GM12878 (cell line): ENCODE data around the gene MEI1. TPM values are rescaled to one million over a fixed set of nuclear protein-coding genes. Genes with fewer than 3 reads are reported as not detected.
A peak's percentile ranks its signal among the peaks of the same experiment; 100 is the strongest.

Source experiments
- BACH1 ChIP-seq: fragments of 450-650 bp; IDR thresholded peaks from 2 replicates; pipeline ENCODE4 v1.6.1; 2017; ENCODE audit warnings: mild to moderate bottlenecking, borderline replicate concordance
- CHD1 ChIP-seq: IDR thresholded peaks from 2 replicates; pipeline ENCODE4 v1.6.1; 2012; ENCODE audit warnings: low read depth, low read length, improper control_type of control experiment
- CREM ChIP-seq: IDR thresholded peaks from 2 replicates; pipeline ENCODE4 v1.6.1; 2014; ENCODE audit warnings: antibody characterized with exemption, low read depth
- EGR1 ChIP-seq, 2 experiments: IDR thresholded peaks; 1 replicate in 1 of 2; 2 replicates in 1 of 2; pipeline ENCODE4 v1.6.1; 2011 to 2012; ENCODE audit warnings: low read depth in 2 of 2, low read length in 2 of 2, borderline replicate concordance in 1 of 2, mild to moderate bottlenecking in 1 of 2, moderate library complexity in 1 of 2
- HCFC1 ChIP-seq: fragments of 150-350 bp; IDR thresholded peaks from 2 replicates; pipeline ENCODE4 v1.6.1; 2014; ENCODE audit warnings: low read length
- HDAC6 ChIP-seq: fragments of 200-600 bp; sonication (generic); IDR thresholded peaks from one replicate; pipeline ENCODE4 v1.8.0; 2017; ENCODE audit warnings: antibody characterized with exemption; ENCODE audit not compliant: unreplicated experiment
- IRF4 ChIP-seq: IDR thresholded peaks from 2 replicates; pipeline ENCODE4 v1.6.1; 2011; ENCODE audit warnings: low read depth, low read length
- JUND ChIP-seq: IDR thresholded peaks from 2 replicates; pipeline ENCODE4 v1.6.1; 2012; ENCODE audit warnings: low read depth, mild to moderate bottlenecking, low read length, improper control_type of control experiment, moderate library complexity
- MTA3 ChIP-seq: IDR thresholded peaks from 2 replicates; pipeline ENCODE4 v1.6.1; 2012; ENCODE audit warnings: low read length, inconsistent platforms, borderline replicate concordance
- POLR2AphosphoS2 ChIP-seq: IDR thresholded peaks from 2 replicates; pipeline ENCODE4 v1.6.1; 2011; ENCODE audit warnings: low read depth, mild to moderate bottlenecking, low read length, improper control_type of control experiment, moderate library complexity
- RB1 ChIP-seq: fragments of 450-650 bp; formaldehyde crosslinking; IDR thresholded peaks from 2 replicates; pipeline ENCODE4 v1.6.1; 2017; ENCODE audit warnings: mild to moderate bottlenecking, borderline replicate concordance
- TCF12 ChIP-seq: IDR thresholded peaks from 2 replicates; pipeline ENCODE4 v1.6.1; 2011; ENCODE audit warnings: low read depth, mild to moderate bottlenecking, low read length
- ZNF207 ChIP-seq: fragments of 450-650 bp; IDR thresholded peaks from 2 replicates; pipeline ENCODE4 v1.6.1; 2014; ENCODE audit warnings: antibody characterized with exemption, mild to moderate bottlenecking, borderline replicate concordance
- polyA plus RNA-seq, 11 experiments: library from polyadenylated mRNA; depleted of rRNA in 4 of 11; unstranded in 6 of 11; stranded (reverse) in 5 of 11; fragments of >200 nt; fragmentation: Nextera tagmentation in 4 of 11; fragmentation: Illumina TruSeq in 1 of 11; extraction: Ambion mirVana in 4 of 11; extraction: Trizol in 1 of 11; gene quantifications; 1 replicate in 1 of 11; 2 replicates in 10 of 11; pipeline versions ENCODE4 v1.2.1 to v1.2.3, GENCODE V29; 2011 to 2016; ENCODE audit warnings: inconsistent platforms in 2 of 11, missing spikeins in 2 of 11, low read depth in 1 of 11
- total RNA-seq, 4 experiments: library from RNA; depleted of rRNA in 3 of 4; stranded (reverse); fragments of >200 nt in 3 of 4; fragmentation: Illumina TruSeq in 1 of 4; extraction: Trizol in 1 of 4; gene quantifications; 2 replicates each; pipeline versions ENCODE4 v1.2.1 to v1.2.3, GENCODE V29; 2013 to 2021
- TF ChIP-seq, protein P1 (sequence below): fragments of 450-650 bp; formaldehyde crosslinking; IDR thresholded peaks from 2 replicates; pipeline ENCODE4 v1.5.0; 2022; ENCODE audit warnings: mild to moderate bottlenecking, missing genetic modification characterization
- TF ChIP-seq, protein P2 (sequence below): IDR thresholded peaks from 2 replicates; pipeline ENCODE4 v1.6.1; 2012; ENCODE audit warnings: low read depth, low read length, improper control_type of control experiment
- TF ChIP-seq, protein P3 (sequence below): IDR thresholded peaks from 2 replicates; pipeline ENCODE4 v1.6.1; 2011; ENCODE audit warnings: borderline replicate concordance, low read depth, mild to moderate bottlenecking, moderate library complexity, low read length; ENCODE audit not compliant: insufficient read depth, poor library complexity, severe bottlenecking

The MEI1 gene
- total and polyA plus RNA-seq, 10 of the 15 experiments (the other 5 are each of a cell fraction or from before 2014, with no cell fraction given), result 27.9 to 48.9 (median 35.8) TPM

DNA sequence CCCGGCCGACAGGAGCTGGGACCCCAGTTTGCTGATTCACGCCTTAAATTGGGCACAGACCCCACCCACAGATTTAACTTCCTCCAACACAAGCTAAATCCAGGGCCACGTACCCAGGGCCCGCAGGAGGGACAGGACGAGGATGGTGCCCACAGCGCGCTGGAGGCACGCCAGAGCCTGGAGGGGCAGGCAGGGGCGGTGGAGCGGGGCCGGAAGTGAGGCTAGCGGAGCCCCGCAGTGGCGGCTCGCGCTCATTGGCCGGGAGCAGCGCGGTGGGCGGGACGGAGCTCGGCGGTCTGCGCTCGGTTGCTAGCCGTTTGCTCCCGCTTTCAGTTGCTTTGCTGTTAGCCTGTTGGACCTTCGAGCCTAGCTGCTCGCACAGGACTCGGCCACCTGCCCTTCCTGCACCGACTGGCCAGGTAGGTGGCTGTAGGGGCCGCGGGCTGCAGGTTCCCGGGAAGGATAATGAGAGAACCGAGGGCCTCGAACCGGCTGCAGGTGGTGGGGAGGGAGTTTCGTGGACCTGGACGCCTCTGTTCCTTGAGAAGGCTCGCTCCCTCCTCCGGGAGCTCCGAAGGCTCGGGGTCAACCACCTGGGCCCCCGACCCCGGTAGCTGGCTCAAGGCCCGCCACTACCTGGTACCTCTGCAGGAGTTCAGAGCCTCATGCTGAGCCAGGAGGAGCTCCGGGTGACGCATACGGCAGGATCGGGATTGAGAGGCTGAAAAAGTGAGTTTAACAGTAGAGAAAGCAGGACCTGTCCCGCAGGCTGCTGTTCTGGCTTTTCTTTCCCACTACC lies 101.2 kb downstream of the MEI1 start, which contains the start of gene CCDC134 (continued):
- TF ChIP-seq, protein P1, sequence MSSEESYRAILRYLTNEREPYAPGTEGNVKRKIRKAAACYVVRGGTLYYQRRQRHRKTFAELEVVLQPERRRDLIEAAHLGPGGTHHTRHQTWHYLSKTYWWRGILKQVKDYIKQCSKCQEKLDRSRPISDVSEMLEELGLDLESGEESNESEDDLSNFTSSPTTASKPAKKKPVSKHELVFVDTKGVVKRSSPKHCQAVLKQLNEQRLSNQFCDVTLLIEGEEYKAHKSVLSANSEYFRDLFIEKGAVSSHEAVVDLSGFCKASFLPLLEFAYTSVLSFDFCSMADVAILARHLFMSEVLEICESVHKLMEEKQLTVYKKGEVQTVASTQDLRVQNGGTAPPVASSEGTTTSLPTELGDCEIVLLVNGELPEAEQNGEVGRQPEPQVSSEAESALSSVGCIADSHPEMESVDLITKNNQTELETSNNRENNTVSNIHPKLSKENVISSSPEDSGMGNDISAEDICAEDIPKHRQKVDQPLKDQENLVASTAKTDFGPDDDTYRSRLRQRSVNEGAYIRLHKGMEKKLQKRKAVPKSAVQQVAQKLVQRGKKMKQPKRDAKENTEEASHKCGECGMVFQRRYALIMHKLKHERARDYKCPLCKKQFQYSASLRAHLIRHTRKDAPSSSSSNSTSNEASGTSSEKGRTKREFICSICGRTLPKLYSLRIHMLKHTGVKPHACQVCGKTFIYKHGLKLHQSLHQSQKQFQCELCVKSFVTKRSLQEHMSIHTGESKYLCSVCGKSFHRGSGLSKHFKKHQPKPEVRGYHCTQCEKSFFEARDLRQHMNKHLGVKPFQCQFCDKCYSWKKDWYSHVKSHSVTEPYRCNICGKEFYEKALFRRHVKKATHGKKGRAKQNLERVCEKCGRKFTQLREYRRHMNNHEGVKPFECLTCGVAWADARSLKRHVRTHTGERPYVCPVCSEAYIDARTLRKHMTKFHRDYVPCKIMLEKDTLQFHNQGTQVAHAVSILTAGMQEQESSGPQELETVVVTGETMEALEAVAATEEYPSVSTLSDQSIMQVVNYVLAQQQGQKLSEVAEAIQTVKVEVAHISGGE (CRISPR knock-in tag), result no peak
- no peak for TF ChIP-seq IRF4
- no peak for TF ChIP-seq MTA3
- TF ChIP-seq, protein P2, sequence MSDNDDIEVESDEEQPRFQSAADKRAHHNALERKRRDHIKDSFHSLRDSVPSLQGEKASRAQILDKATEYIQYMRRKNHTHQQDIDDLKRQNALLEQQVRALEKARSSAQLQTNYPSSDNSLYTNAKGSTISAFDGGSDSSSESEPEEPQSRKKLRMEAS, result peak; percentile 27; the same call in 1 of the 2 replicates
- TF ChIP-seq EGR1 (IDR thresholded peaks at IDR 0.05; ENCODE audit: borderline replicate concordance in 1 of 2, low read depth in 2 of 2, low read length in 2 of 2), result peak in 1 of 2 experiments; percentile 29; a peak in 1 of 3 replicates
- TF ChIP-seq, protein P3, sequence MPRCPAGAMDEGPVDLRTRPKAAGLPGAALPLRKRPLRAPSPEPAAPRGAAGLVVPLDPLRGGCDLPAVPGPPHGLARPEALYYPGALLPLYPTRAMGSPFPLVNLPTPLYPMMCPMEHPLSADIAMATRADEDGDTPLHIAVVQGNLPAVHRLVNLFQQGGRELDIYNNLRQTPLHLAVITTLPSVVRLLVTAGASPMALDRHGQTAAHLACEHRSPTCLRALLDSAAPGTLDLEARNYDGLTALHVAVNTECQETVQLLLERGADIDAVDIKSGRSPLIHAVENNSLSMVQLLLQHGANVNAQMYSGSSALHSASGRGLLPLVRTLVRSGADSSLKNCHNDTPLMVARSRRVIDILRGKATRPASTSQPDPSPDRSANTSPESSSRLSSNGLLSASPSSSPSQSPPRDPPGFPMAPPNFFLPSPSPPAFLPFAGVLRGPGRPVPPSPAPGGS, result peak; percentile 72
- TF ChIP-seq HCFC1, result no peak
- TF ChIP-seq HDAC6, result no peak
- TF ChIP-seq BACH1, result peak; percentile 30; the same call in 1 of the 2 replicates
- no peak for TF ChIP-seq JUND
- no peak for TF ChIP-seq CHD1
- peak; percentile 94 for TF ChIP-seq POLR2AphosphoS2
- TF ChIP-seq TCF12, result no peak
- TF ChIP-seq RB1, result 0 out of 2 replicates have a peak, but pooled peaks have one; percentile 51
- TF ChIP-seq ZNF207, result peak; percentile 88; the same call in 1 of the 2 replicates
- peak; percentile 8; the same call in 1 of the 2 replicates for TF ChIP-seq CREM
